GM21381 (cell line): ENCODE data around the gene PRRG2.

ENCODE experiments used
- ATAC-seq: cut with Tn5 transposase; IDR thresholded peaks from one replicate; pipeline ENCODE4 v1.9.1; 2021; ENCODE audit warnings: mild to moderate bottlenecking, moderate library complexity; ENCODE audit not compliant: unreplicated experiment

Gene PRRG2

GRCh38 chr19:49581007-49581508 lies at the start of gene PRRG2:
TSS of gene PRRG2 (plus strand) at chr19:49581316. CDS start at chr19:49583220, 1,904 bp downstream.
- no peak for ATAC-seq

- ATAC-seq: peak; percentile 60
Measured at GRCh38 chr19:49533551-49534488, 47.3 kb upstream of the PRRG2 start.

DNA sequence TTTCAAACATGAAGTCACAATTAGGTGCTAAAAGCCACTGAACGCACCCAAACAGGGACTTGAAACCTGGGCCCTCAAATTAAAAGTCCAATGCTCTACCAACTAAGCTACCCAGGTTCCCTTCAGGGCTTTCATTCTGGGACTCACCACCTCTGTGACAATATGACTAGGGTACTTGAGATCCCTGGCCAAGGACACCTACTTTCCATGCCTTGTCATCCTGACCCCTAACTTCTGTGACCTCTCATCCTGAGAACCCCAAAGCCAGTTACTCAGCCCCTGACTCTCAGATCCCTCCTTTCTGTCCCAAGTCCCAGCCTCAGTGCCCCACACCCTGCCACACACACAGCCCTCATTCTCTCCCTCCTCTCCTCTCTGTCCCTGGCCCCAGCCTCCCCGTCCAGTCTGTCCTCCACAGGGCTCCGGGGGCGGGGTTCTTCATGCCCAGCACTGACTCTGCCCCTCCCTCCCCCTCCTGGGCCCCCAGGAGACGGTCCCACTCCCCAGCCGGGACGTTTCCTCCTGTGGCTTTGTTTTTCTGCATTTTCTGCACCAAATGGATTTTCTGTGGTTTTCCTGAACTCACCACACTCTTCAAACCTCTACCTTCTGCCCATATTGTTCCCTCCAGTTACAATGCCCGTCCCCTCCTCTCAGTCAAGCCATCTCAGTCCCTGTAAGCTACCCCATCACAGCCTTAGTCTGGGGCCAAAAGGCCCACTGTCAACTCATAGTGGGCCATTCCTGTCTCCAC lies 46.3 kb upstream of the PRRG2 start:
- no peak for ATAC-seq

GRCh38 chr19:49536921-49537462 lies 44.1 kb upstream of the PRRG2 start:
- no peak for ATAC-seq

DNA sequence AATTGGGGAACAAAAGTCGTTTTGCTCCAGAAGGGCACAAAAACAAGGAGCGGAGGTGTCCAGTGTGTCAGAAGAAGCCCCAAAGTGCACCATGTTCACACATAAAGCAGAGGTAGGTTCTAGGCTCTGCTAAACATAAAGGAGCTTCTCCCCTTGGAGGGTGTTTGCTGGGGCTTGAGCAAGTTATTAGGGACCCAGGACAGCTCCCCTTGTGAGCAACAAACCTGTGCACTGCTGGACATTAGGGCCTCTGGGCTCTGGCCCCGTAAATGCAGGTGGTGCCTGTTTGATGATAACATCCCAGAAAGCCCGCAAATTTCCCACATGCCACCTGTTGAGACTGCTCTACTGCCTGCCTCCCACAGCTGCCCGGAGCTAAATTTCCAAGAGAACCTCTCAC lies 42.5 kb upstream of the PRRG2 start:
- ATAC-seq: no peak

DNA sequence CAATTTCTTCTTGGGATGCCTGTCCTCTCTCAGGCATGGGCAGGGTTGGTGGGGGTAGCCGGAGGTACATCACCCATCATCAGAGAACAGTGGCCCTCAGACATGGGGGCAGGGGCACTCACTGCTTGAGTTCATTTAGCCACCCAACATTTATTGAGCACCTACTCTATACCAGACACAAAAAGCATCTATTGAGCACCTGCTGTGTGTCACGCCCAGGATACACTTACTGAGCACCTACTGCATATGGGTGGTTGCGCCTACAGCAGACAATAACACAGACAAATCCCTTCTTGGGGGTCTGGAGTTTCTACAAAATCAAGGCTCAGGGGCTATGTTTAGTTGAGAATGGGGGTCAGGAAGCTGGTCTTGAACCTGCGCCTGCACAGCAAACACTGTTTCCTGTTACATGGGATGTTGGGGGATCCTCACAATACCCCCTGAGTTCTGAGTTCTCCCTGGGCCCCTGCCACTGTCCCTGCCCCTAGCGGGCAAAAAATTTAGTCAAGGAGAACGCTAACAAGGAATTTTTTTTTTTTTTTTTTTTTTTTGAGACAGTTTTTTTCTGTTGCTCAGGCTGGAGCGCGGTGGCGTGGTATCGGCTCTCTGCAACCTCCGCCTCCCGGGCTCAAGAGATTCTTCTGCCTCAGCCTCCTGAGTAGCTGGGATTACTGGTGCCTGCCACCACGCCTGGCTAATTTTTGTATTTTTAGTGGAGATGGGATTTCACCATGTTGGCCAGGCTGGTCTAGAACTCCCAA lies 41.7 kb upstream of the PRRG2 start:
- ATAC-seq: no peak

- ATAC-seq: no peak
Measured at GRCh38 chr19:49541914-49542313, 39.2 kb upstream of the PRRG2 start.

GRCh38 chr19:49542446-49542845 lies 38.7 kb upstream of the PRRG2 start:
- no peak for ATAC-seq

GRCh38 chr19:49543032-49543431 lies 38.1 kb upstream of the PRRG2 start:
- ATAC-seq: no peak

- ATAC-seq: no peak
Measured at GRCh38 chr19:49544154-49544553, 37.0 kb upstream of the PRRG2 start.

GRCh38 chr19:49546825-49547565 lies 34.1 kb upstream of the PRRG2 start:
- ATAC-seq: no peak

DNA sequence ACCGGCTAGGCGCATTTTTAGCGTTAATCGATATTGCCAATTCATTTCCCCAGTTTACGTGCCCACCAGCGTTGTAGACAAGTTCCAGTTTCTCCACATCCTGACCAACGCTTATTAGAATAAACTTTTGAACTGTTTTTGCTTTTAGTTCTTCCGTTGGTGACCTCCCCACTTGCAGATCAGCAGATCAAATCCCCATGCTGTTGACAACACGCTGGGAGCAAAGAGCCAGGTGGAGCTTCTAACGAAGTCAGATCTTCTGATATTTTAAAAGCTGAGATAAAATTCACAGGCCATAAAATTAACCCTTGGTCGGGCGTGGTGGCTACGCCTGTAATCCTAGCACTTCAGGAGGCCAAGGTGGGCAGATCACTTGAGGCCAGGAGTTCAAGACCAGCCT lies 32.1 kb upstream of the PRRG2 start:
- ATAC-seq: no peak

DNA sequence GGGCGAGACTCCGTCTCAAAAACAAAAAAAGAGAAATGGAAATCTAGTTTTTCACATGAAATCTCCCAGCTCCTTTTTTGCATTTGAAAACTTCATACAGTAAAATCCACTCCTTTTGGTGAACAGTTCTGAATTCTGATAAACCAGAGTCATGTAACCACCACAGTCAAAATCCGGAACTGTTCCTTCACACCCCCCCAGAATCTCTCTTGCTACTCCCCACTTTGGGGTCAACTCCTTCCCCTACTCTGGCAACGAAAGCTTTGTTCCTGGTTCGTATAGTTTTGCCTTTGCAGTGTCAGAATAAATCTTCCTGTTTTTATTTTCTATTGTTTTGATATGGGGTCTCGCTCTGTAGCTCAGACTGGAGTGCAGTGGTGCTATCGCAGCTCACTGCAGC lies 29.6 kb upstream of the PRRG2 start:
- no peak for ATAC-seq

- no peak for ATAC-seq
Measured at GRCh38 chr19:49552749-49553148, 28.4 kb upstream of the PRRG2 start.

GRCh38 chr19:49553451-49554271 lies 27.5 kb upstream of the PRRG2 start:
- ATAC-seq: no peak

DNA sequence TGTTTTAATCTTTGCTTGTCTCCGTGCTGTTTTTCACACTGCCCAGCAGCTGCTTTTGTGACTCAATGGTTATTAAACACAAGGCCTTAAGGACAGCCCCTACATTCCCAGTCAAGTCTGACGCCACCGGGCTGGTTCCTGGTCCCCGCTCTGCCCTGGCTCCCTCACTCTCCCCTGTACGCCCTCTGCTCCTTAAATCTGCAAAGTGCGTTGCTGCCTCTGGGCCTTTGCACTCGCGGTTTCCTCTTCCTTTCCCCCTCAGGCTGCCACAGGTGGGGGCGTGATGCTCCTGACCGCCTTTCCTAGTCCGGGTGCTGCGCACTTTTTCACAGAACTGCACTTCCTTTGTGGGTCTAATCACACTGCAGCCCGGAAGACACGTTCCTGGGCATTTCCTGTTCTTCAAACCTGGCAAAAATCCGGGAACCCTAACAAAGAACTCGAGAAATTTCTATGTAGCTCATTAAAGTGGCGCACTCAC lies 26.4 kb upstream of the PRRG2 start:
- no peak for ATAC-seq

DNA sequence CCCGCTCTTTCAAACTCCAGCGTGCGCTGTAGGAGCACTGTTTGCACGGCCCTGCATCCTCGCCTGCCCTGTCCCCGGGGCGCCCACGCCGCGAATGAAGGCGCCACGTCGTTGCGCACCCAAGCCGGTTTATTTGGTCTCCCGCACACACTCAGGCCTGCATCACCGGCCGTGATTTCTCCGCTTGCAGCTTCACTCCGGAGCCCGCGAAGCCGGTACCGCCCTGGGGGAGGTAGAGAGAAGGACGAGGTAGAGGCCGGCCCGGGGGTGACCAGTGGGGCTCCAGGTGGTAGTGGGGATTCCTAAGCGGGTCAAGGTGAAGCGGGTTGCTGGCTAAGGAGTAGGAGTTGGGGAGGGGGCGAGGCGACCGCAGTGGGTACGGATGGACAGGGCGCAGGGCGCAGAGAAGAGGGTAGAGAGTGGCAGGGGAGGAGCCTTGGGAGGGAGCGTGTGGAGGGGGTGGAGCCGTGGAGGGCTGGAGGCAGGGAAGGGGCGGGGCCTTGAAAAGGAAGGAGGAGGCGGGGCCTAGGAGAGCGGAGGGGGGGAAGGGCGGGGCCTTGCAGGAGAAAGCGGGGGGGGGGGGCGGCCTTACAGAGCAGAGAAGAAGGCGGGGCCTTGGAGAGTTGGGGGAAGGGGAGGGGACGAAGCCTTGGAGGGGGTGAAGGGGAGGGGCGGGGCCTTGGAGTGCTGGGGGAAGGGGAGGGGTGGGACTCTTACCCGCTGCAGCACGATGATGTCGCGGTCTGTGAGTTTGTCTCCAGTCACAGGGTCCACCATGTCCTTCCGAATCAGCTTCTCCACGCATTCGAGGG lies 25.3 kb upstream of the PRRG2 start:
- no peak for ATAC-seq
